Liver (tissue), 9 donors: ENCODE results near the gene FOXA3. TPM values are rescaled to one million over a fixed set of nuclear protein-coding genes. Genes with fewer than 3 reads are reported as not detected.

Experiments used
- DNase-seq: peaks from one replicate; pipeline ENCODE4 v3.0.0-alpha.2; 2017; ENCODE audit warnings: low spot score
- H3K27ac ChIP-seq, 2 donors: one replicate each; pipeline ENCODE4 v1.7.0; 2013; ENCODE audit warnings: inconsistent platforms in 2 of 2, low read length in 2 of 2, control low read depth in 1 of 2, low read depth in 1 of 2, mild to moderate bottlenecking in 1 of 2
- H3K27me3 ChIP-seq, 4 donors: one replicate each; pipeline versions ENCODE4 v1.6.1 to v1.7.0; 2013; ENCODE audit warnings: low read length in 3 of 4, inconsistent platforms in 1 of 4, mild to moderate bottlenecking in 1 of 4, moderate library complexity in 1 of 4; ENCODE audit not compliant: control insufficient read depth in 4 of 4, insufficient read depth in 4 of 4
- H3K36me3 ChIP-seq, 4 donors: one replicate each; pipeline versions ENCODE4 v1.6.1 to v1.7.0; 2013; ENCODE audit warnings: low read length in 3 of 4, mild to moderate bottlenecking in 3 of 4, low read depth in 1 of 4, moderate library complexity in 1 of 4; ENCODE audit not compliant: control insufficient read depth in 4 of 4, insufficient read depth in 3 of 4
- H3K4me1 ChIP-seq, 4 donors: one replicate each; pipeline versions ENCODE4 v1.6.1 to v1.7.0; 2013; ENCODE audit warnings: low read length in 3 of 4, mild to moderate bottlenecking in 3 of 4, moderate library complexity in 1 of 4; ENCODE audit not compliant: control insufficient read depth in 4 of 4, insufficient read depth in 4 of 4
- H3K4me3 ChIP-seq, 3 donors: one replicate each; pipeline versions ENCODE4 v1.6.1 to v1.7.0; 2013; ENCODE audit warnings: low read length in 3 of 3, control low read depth in 1 of 3, low read depth in 1 of 3, mild to moderate bottlenecking in 1 of 3
- H3K9ac ChIP-seq, 2 donors: one replicate each; pipeline ENCODE4 v1.7.0; 2013; ENCODE audit warnings: low read length in 2 of 2, mild to moderate bottlenecking in 2 of 2, moderate library complexity in 2 of 2, control low read depth in 1 of 2, low read depth in 1 of 2
- H3K9me3 ChIP-seq, 4 donors: one replicate each; pipeline versions ENCODE4 v1.6.1 to v1.7.0; 2013; ENCODE audit warnings: low read length in 3 of 4; ENCODE audit not compliant: control insufficient read depth in 4 of 4
- ATF3 ChIP-seq: IDR thresholded peaks from 2 replicates; pipeline ENCODE4 v1.6.1; 2016; ENCODE audit warnings: antibody characterized with exemption
- CTCF ChIP-seq: fragments of 150-350 bp; IDR thresholded peaks from 2 replicates; pipeline ENCODE4 v1.5.1; 2017; ENCODE audit warnings: improper control_type of control experiment, low read depth, low read length; ENCODE audit not compliant: missing input control
- EGR1 ChIP-seq, 2 donors: IDR thresholded peaks; 2 replicates each; pipeline ENCODE4 v1.6.1; 2016 to 2018; ENCODE audit warnings: antibody characterized with exemption in 2 of 2, low read depth in 2 of 2
- FOXA1 ChIP-seq: IDR thresholded peaks from 2 replicates; pipeline ENCODE4 v1.6.1; 2016; ENCODE audit warnings: antibody characterized with exemption
- FOXA2 ChIP-seq: IDR thresholded peaks from 2 replicates; pipeline ENCODE4 v1.6.1; 2016; ENCODE audit warnings: antibody characterized with exemption
- GABPA ChIP-seq, 2 donors: IDR thresholded peaks in 1 of 2; conservative IDR thresholded peaks in 1 of 2; 2 replicates each; pipeline ENCODE4 v1.6.1; 2016; ENCODE audit warnings: antibody characterized with exemption in 2 of 2, mild to moderate bottlenecking in 1 of 2, moderate library complexity in 1 of 2
- HNF4A ChIP-seq, 2 donors: conservative IDR thresholded peaks; 2 replicates each; pipeline ENCODE4 v1.6.1; 2016; ENCODE audit warnings: antibody characterized with exemption in 2 of 2, mild to moderate bottlenecking in 2 of 2
- HNF4G ChIP-seq: IDR thresholded peaks from 2 replicates; pipeline ENCODE4 v1.6.1; 2016; ENCODE audit warnings: antibody characterized with exemption
- JUND ChIP-seq, 2 donors: IDR thresholded peaks; 2 replicates each; pipeline ENCODE4 v1.6.1; 2016; ENCODE audit warnings: antibody characterized with exemption in 2 of 2
- MAX ChIP-seq: IDR thresholded peaks from 2 replicates; pipeline ENCODE4 v1.6.1; 2016; ENCODE audit warnings: antibody characterized with exemption
- NR2F2 ChIP-seq: IDR thresholded peaks from 2 replicates; pipeline ENCODE4 v1.6.1; 2016; ENCODE audit warnings: antibody characterized with exemption
- RAD21 ChIP-seq, 2 donors: IDR thresholded peaks; 2 replicates each; pipeline ENCODE4 v1.6.1; 2016; ENCODE audit warnings: antibody characterized with exemption in 2 of 2, mild to moderate bottlenecking in 2 of 2
- REST ChIP-seq: IDR thresholded peaks from 2 replicates; pipeline ENCODE4 v1.6.1; 2016; ENCODE audit warnings: antibody characterized with exemption, mild to moderate bottlenecking
- RXRA ChIP-seq, 2 donors: IDR thresholded peaks; 2 replicates each; pipeline ENCODE4 v1.6.1; 2017 to 2018; ENCODE audit warnings: antibody characterized with exemption in 2 of 2, mild to moderate bottlenecking in 1 of 2
- SP1 ChIP-seq: IDR thresholded peaks from 2 replicates; pipeline ENCODE4 v1.6.1; 2018; ENCODE audit warnings: antibody characterized with exemption, mild to moderate bottlenecking
- TAF1 ChIP-seq: conservative IDR thresholded peaks from 2 replicates; pipeline ENCODE4 v1.6.1; 2016; ENCODE audit warnings: antibody characterized with exemption, mild to moderate bottlenecking
- YY1 ChIP-seq: IDR thresholded peaks from 2 replicates; pipeline ENCODE4 v1.6.1; 2016; ENCODE audit warnings: antibody characterized with exemption, mild to moderate bottlenecking
- ZBTB33 ChIP-seq: IDR thresholded peaks from 2 replicates; pipeline ENCODE4 v1.6.1; 2016; ENCODE audit warnings: antibody characterized with exemption
- WGBS: extraction: QIAGEN DNeasy Blood & Tissue Kit; methylation state at CpG from one replicate; pipeline ENCODE4 v1.1.7; 2013; 5-methylcytosine and 5-hydroxymethylcytosine counted together
- polyA plus RNA-seq, 2 donors: library from polyadenylated mRNA; stranded (reverse) in 1 of 2; unstranded in 1 of 2; fragments of 200-250 nt in 1 of 2; fragments of >200 nt in 1 of 2; fragmentation: Nextera tagmentation in 1 of 2; extraction: Ambion mirVana in 1 of 2; gene quantifications; one replicate each; pipeline versions ENCODE4 v1.2.1 to v1.2.3, GENCODE V29; 2013 to 2015
- total RNA-seq, 2 donors: library from RNA; depleted of rRNA; stranded (reverse); fragments of >200 nt; gene quantifications; one replicate each; pipeline ENCODE4 v1.2.3, GENCODE V29; 2014
- donor health status: healthy.
- donor health status: healthy.
- donor health status: healthy.
- donor health status: healthy.
- donor health status: healthy.

Gene FOXA3
- total and polyA plus RNA-seq, 4 donors, result 11.5 to 37.1 (median 21.6) TPM

GRCh38 chr19:45878043-45878794 is 14.1 kb downstream of the FOXA3 start (continued):
- peak; percentile 86 for TF ChIP-seq REST
- peak; percentile 93 for TF ChIP-seq FOXA2

- WGBS, result 32% methylated on average over 8 of the region's 8 CpGs
- no peak for DNase-seq
- H3K27me3 ChIP-seq, result no peaks in the 10 kb centered on the region
- peak overlapping the region; percentile 92 to 96 for H3K27ac ChIP-seq
- peaks cover 21 to 73% (median 44%) of the 10 kb centered on the region in 4 donors for H3K4me1 ChIP-seq
- TF ChIP-seq GABPA (IDR thresholded peaks at IDR 0.05 in 1 of 2, conservative IDR thresholded peaks at IDR 0.05 in 1 of 2), result no peak
- TF ChIP-seq RAD21 (IDR thresholded peaks at IDR 0.05), result no peak
- no peak for TF ChIP-seq FOXA1
- no peak for TF ChIP-seq NR2F2
- no peak for TF ChIP-seq HNF4A (conservative IDR thresholded peaks at IDR 0.05)
- no peak for TF ChIP-seq SP1
- no peak for TF ChIP-seq CTCF
- no peak for TF ChIP-seq JUND (IDR thresholded peaks at IDR 0.05)
- no peak for TF ChIP-seq YY1
- TF ChIP-seq ZBTB33, result no peak
- TF ChIP-seq MAX, result no peak
- no peak for TF ChIP-seq EGR1 (IDR thresholded peaks at IDR 0.05; ENCODE audit: low read depth in 2 of 2)
- TF ChIP-seq HNF4G, result no peak
- TF ChIP-seq ATF3, result no peak
- TF ChIP-seq RXRA (IDR thresholded peaks at IDR 0.05), result no peak
- no peak for TF ChIP-seq TAF1
- no peak for TF ChIP-seq REST
- no peak for TF ChIP-seq FOXA2
- H3K9ac ChIP-seq, result peak overlapping the region; percentile 85 to 87
- H3K36me3 ChIP-seq, result no peaks in the 10 kb centered on the region
- no peaks in the 10 kb centered on the region for H3K9me3 ChIP-seq
- no peak overlapping the region for H3K4me3 ChIP-seq
Measured at GRCh38 chr19:45879055-45879454, 14.9 kb downstream of the FOXA3 start.
